KMS-11 (cell line): ENCODE results near the gene DSP.

Experiments used
- H2AFZ ChIP-seq: fragments of 200-600 bp; sonication (generic); 2 replicates; pipeline ENCODE4 v1.6.1; 2016; ENCODE audit warnings: antibody characterized with exemption, mixed run types, low read depth
- H3K27ac ChIP-seq: fragments of 200-600 bp; sonication (generic); 2 replicates; pipeline ENCODE4 v1.6.1; 2016; ENCODE audit warnings: mild to moderate bottlenecking, mixed run types
- H3K27me3 ChIP-seq: fragments of 200-600 bp; sonication (generic); 2 replicates; pipeline ENCODE4 v1.6.1; 2017; ENCODE audit warnings: mild to moderate bottlenecking, low read depth, mixed run types, moderate library complexity; ENCODE audit not compliant: insufficient read depth
- H3K36me3 ChIP-seq: fragments of 200-600 bp; sonication (generic); 2 replicates; pipeline ENCODE4 v1.6.1; 2017; ENCODE audit warnings: mild to moderate bottlenecking, mixed run types; ENCODE audit not compliant: insufficient read depth
- H3K4me1 ChIP-seq: fragments of 200-600 bp; sonication (generic); 2 replicates; pipeline ENCODE4 v1.6.1; 2016; ENCODE audit warnings: mild to moderate bottlenecking, low read depth, mixed run types; ENCODE audit not compliant: poor library complexity, severe bottlenecking
- H3K4me2 ChIP-seq: fragments of 200-600 bp; sonication (generic); 2 replicates; pipeline ENCODE4 v1.7.0; 2016; ENCODE audit warnings: mild to moderate bottlenecking, mixed run types
- H3K4me3 ChIP-seq: fragments of 200-600 bp; sonication (generic); IDR thresholded peaks from 2 replicates; pipeline ENCODE4 v1.6.1; 2017; ENCODE audit warnings: low read depth, low read length, mixed read lengths; ENCODE audit not compliant: insufficient read depth
- H3K79me2 ChIP-seq: fragments of 200-600 bp; sonication (generic); 2 replicates; pipeline ENCODE4 v1.6.1; 2016; ENCODE audit warnings: low read depth, mixed run types; ENCODE audit not compliant: insufficient read depth
- H3K9ac ChIP-seq: fragments of 200-600 bp; sonication (generic); 2 replicates; pipeline ENCODE4 v1.6.1; 2016; ENCODE audit warnings: mild to moderate bottlenecking, mixed run types
- H4K20me1 ChIP-seq: fragments of 200-600 bp; sonication (generic); 2 replicates; pipeline ENCODE4 v1.6.1; 2016; ENCODE audit warnings: mild to moderate bottlenecking, mixed run types; ENCODE audit not compliant: insufficient read depth
- CTCF ChIP-seq: fragments of 200-600 bp; sonication (generic); conservative IDR thresholded peaks from 2 replicates; pipeline ENCODE4 v1.6.1; 2017; ENCODE audit warnings: low read depth, mild to moderate bottlenecking, antibody characterized with exemption, low read length, moderate library complexity, mixed read lengths

The DSP gene

GRCh38 chr6:7593229-7593628, 51.8 kb downstream of the DSP start:
- Histone ChIP-seq H3K4me2 (no peak overlapping the region), H3K9ac (no peak overlapping the region), H3K27ac (no peak overlapping the region), H3K27me3 (no peaks in the 10 kb centered on the region), H4K20me1 (peaks cover 9% of the 10 kb centered on the region; the same call in 1 of the 2 replicates), H3K4me1 (peaks cover 26% of the 10 kb centered on the region), H3K36me3 (no peaks in the 10 kb centered on the region; the same call in 1 of the 2 replicates), H3K79me2 (peaks cover 32% of the 10 kb centered on the region), H2AFZ (no peak overlapping the region), H3K4me3 (no peak overlapping the region)
- TF ChIP-seq CTCF: no peak

- H3K79me2 ChIP-seq: peaks cover 32% of the 10 kb centered on the region
- H3K4me2 ChIP-seq: no peak overlapping the region
- no peak overlapping the region for H3K4me3 ChIP-seq
- H3K4me1 ChIP-seq: peaks cover 20% of the 10 kb centered on the region
- no peak overlapping the region for H3K9ac ChIP-seq
- peaks cover 6% of the 10 kb centered on the region for H3K36me3 ChIP-seq
- H3K27ac ChIP-seq: no peak overlapping the region
- H2AFZ ChIP-seq: no peak overlapping the region
- peaks cover 9% of the 10 kb centered on the region; the same call in 1 of the 2 replicates for H4K20me1 ChIP-seq
- TF ChIP-seq CTCF: no peak
- no peaks in the 10 kb centered on the region for H3K27me3 ChIP-seq
These were observed 53.2 kb downstream of the DSP start for GRCh38 chr6:7594579-7595125.

GRCh38 chr6:7604003-7604402, 62.5 kb downstream of the DSP start:
- no peak overlapping the region for H3K27ac ChIP-seq
- H4K20me1 ChIP-seq: no peaks in the 10 kb centered on the region
- no peak for TF ChIP-seq CTCF
- no peaks in the 10 kb centered on the region for H3K4me1 ChIP-seq
- peaks cover 38% of the 10 kb centered on the region for H3K36me3 ChIP-seq
- H3K4me3 ChIP-seq: no peak overlapping the region
- H3K27me3 ChIP-seq: no peaks in the 10 kb centered on the region
- no peak overlapping the region for H3K9ac ChIP-seq
- H3K79me2 ChIP-seq: no peaks in the 10 kb centered on the region
- H2AFZ ChIP-seq: no peak overlapping the region
- no peak overlapping the region for H3K4me2 ChIP-seq

- no peaks in the 10 kb centered on the region for H4K20me1 ChIP-seq
- no peak overlapping the region for H3K27ac ChIP-seq
- H3K27me3 ChIP-seq: no peaks in the 10 kb centered on the region
- H3K36me3 ChIP-seq: peaks cover 38% of the 10 kb centered on the region
- no peak overlapping the region for H2AFZ ChIP-seq
- H3K4me3 ChIP-seq: no peak overlapping the region
- H3K4me2 ChIP-seq: no peak overlapping the region
- no peaks in the 10 kb centered on the region for H3K79me2 ChIP-seq
- no peak for TF ChIP-seq CTCF
- H3K9ac ChIP-seq: no peak overlapping the region
- H3K4me1 ChIP-seq: no peaks in the 10 kb centered on the region
These were observed 63.0 kb downstream of the DSP start for GRCh38 chr6:7604506-7604905.
